ENCODE data around the gene HOATZ.

Gene HOATZ

DNA sequence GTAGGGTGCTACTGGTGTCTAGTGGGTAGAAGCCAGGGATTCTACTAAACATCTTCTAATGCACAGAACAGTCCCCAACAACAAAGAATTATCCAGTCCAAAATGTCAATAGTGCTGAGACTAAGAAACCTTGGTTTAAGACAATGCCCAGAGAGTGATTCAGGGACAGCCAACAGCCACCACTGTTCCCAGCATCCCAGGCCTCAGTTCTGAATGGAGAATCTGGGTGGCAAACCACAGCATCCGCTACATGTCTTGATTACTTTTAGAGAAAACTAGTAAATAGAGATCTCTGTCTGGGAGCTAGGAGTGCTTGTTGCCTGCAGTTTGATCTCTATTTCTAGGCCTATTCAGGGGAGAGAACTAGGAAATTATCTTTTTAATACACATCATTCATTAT is 66.8 kb downstream of the HOATZ start:
- no peak for DNase-seq

DNA sequence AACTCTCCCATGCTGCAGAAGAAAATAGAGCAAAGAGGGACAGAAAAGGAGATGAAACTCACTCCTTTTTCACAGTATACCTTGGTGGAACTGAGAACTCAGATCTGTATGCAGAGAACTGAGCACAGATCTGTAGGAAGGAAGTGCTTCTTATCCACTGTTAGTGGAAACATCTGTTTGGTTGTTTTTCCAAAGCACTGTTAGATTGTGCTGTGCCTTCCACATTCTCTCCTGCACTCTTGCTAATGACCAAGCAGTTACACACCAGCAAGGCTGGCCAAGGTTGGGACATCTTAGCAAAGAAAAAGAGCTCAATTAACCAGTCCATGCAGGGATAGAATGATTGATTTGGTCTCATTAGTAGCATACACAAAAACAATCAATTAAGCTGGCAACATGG is 67.6 kb downstream of the HOATZ start:
- no peak for DNase-seq

DNA sequence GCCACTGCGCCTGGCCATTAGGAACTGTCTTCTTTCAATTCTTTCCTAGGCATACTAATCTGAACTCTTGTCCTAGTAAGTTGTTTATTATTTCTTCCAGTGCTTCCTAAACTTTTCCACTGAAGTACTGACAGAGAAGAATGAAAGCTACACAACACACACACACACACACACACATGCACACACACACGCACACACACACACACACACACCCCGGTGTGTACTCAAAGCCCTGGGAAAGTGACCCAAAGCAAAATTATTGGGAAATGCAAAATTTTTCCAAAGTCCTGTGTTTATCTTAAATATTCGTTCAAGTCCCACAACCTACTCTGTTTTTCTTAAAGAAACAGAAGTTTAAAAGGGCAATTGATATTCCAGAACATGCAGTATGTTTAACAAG is 68.3 kb downstream of the HOATZ start:
- no peak for DNase-seq

DNA sequence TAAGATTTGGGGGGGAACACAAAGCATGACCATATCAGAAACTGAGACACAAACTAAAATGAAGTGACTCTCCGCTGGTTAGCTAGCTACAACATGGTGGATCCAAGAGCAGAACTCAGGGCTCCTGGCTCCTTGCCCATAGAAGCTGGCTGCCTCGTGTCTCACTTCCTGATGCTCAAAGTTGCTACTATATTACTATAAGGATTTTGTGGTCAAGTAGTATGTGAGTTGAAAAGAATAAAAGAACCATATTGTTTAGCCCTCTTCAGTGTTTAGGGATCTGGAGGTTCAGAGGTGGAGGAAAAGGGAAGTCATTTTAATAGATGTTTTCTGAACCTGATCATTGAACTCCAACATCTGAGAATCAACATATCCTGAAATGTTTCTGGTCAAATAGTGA is 70.8 kb downstream of the HOATZ start:
- DNase-seq: peak; percentile 71 to 86 (median 82)

DNA sequence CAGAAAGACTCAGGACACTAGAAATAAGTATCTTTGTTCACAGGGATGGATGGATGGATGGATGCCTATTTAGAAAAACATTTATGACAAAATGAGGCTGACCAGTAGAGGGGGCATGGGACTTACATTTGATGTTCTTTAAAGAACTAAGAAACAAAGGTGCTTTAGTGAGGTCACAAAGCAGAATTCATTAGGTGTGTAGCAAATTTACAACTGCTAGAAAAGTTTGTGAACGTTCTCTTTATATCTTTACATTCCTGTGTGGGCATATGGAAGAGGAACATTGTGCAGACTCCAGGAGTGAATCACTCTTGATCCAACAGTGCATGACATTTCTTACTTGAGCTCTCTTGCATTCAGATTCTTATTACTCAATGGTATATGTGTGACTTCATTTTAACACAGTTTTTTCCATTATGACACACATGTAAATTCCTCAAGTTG is 71.8 kb downstream of the HOATZ start:
- peak; percentile 56 to 83 (median 62) for DNase-seq
